ENCODE data around the gene AAMP.

Gene AAMP

DNA sequence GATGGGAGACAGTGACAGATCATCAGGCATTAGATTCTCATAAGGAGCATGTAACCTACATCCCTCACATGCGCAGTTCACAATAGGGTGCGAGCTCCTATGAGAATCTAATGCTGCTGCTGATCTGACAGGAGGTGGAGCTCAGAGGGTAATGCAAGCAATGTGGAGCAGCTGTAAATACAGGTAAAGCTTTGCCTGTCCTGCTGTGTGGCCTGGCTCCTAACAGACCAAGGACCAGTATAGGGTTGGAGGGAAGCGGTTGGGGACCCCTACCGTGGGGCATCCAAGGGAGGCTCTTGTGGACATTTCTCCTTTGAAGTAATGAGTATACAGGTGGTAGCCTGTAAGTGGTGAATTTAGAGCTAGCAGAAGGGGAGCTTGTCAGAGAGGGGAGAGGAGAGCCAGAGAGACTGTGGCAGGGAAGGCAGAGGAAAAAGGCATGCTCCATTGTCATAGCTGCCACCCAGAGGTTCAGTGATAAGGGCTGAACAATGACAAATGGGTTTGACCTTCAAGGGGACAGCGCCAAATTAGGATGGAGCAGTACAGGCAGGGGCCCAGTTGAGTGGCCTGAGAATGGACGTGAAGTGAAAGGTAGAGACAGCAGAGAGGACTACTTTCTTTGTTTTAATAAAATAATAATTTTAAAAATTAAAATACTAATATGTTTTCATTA lies 37.6 kb upstream of the AAMP start:
- Histone ChIP-seq H3K4me1 (ENCODE audit: low read length) (no peaks in the 10 kb centered on the region), H3K36me3 (replicated peaks; ENCODE audit: insufficient read depth, low read length) (no peaks in the 10 kb centered on the region), H3F3A (ENCODE audit: insufficient read depth, low read length) (no peaks in the 10 kb centered on the region), H3K9me2 (replicated peaks; ENCODE audit: insufficient read depth, low read length) (no peaks in the 10 kb centered on the region), H3K4me2 (ENCODE audit: low read depth, low read length) (no peak overlapping the region), H3K27me3 (replicated peaks; ENCODE audit: insufficient read depth, low read length) (no peaks in the 10 kb centered on the region), H3K9ac (ENCODE audit: low read length) (no peak overlapping the region), H2AFZ (ENCODE audit: low read length) (no peak overlapping the region), H3K79me2 (ENCODE audit: low read length) (no peaks in the 10 kb centered on the region), H3K4me3 (ENCODE audit: low read length) (no peak overlapping the region), H3K9me3 (replicated peaks; ENCODE audit: insufficient read depth, low read length) (no peaks in the 10 kb centered on the region), H4K20me1 (ENCODE audit: insufficient read depth, low read length) (no peaks in the 10 kb centered on the region), H3K27ac (ENCODE audit: low read length) (no peak overlapping the region)
- TF ChIP-seq EZH2phosphoT487 (IDR thresholded peaks at IDR 0.05; ENCODE audit: low read length), result no peak
- no peak for TF ChIP-seq EZH2 (optimal IDR thresholded peaks at IDR 0.05; ENCODE audit: low read depth, low read length)
- TF ChIP-seq, protein P1, sequence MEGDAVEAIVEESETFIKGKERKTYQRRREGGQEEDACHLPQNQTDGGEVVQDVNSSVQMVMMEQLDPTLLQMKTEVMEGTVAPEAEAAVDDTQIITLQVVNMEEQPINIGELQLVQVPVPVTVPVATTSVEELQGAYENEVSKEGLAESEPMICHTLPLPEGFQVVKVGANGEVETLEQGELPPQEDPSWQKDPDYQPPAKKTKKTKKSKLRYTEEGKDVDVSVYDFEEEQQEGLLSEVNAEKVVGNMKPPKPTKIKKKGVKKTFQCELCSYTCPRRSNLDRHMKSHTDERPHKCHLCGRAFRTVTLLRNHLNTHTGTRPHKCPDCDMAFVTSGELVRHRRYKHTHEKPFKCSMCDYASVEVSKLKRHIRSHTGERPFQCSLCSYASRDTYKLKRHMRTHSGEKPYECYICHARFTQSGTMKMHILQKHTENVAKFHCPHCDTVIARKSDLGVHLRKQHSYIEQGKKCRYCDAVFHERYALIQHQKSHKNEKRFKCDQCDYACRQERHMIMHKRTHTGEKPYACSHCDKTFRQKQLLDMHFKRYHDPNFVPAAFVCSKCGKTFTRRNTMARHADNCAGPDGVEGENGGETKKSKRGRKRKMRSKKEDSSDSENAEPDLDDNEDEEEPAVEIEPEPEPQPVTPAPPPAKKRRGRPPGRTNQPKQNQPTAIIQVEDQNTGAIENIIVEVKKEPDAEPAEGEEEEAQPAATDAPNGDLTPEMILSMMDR (IDR thresholded peaks at IDR 0.05; ENCODE audit: low read length), result no peak
- DNase-seq, result no peak

DNA sequence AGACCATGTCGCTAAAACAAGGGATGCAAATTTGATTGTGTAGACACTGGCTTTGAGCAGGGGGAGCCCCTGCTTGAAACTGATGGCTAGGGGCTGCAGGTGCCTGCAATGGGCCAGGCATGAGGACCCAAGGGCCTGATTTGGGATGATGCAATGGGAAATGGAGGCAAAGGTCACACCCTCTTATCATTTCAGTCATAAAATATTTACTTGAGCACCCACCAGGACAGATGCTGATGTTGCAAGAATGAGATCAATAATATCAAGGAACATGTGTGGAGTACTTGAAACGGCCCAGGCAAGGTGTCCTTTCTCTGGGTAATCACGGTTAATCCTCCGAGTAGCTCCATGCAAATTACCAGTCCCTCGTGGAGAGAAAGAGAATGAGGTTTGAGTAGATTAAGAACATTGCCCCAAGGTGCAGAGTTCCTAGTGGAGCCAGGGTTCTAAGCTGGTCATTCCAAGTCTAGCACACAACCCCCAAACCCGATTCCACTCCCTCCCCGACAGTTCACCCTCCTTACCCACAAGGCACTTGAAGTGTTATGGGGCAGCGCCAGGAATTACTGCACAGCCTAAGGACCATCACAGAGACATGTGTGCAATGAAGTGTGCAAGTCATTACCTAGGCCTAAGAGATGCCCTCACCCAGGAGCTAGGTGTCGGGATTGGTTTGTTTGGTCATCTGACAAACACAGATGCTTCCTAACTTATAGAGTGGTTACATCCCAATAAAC lies 36.4 kb upstream of the AAMP start:
- Histone ChIP-seq H3K79me2 (ENCODE audit: low read length) (no peaks in the 10 kb centered on the region), H3K4me3 (ENCODE audit: low read length) (no peak overlapping the region), H3K4me2 (ENCODE audit: low read depth, low read length) (no peak overlapping the region), H3K4me1 (ENCODE audit: low read length) (no peaks in the 10 kb centered on the region), H3K9me3 (replicated peaks; ENCODE audit: insufficient read depth, low read length) (no peaks in the 10 kb centered on the region), H3F3A (ENCODE audit: insufficient read depth, low read length) (no peaks in the 10 kb centered on the region), H3K36me3 (replicated peaks; ENCODE audit: insufficient read depth, low read length) (no peaks in the 10 kb centered on the region), H3K27ac (ENCODE audit: low read length) (no peak overlapping the region), H3K9ac (ENCODE audit: low read length) (no peak overlapping the region), H2AFZ (ENCODE audit: low read length) (no peak overlapping the region), H3K9me2 (replicated peaks; ENCODE audit: insufficient read depth, low read length) (no peaks in the 10 kb centered on the region), H4K20me1 (ENCODE audit: insufficient read depth, low read length) (no peaks in the 10 kb centered on the region), H3K27me3 (replicated peaks; ENCODE audit: insufficient read depth, low read length) (no peaks in the 10 kb centered on the region)
- no peak for DNase-seq
- TF ChIP-seq EZH2 (optimal IDR thresholded peaks at IDR 0.05; ENCODE audit: low read depth, low read length), result no peak
- no peak for TF ChIP-seq EZH2phosphoT487 (IDR thresholded peaks at IDR 0.05; ENCODE audit: low read length)
- TF ChIP-seq, protein P1 (IDR thresholded peaks at IDR 0.05; ENCODE audit: low read length), result no peak

DNA sequence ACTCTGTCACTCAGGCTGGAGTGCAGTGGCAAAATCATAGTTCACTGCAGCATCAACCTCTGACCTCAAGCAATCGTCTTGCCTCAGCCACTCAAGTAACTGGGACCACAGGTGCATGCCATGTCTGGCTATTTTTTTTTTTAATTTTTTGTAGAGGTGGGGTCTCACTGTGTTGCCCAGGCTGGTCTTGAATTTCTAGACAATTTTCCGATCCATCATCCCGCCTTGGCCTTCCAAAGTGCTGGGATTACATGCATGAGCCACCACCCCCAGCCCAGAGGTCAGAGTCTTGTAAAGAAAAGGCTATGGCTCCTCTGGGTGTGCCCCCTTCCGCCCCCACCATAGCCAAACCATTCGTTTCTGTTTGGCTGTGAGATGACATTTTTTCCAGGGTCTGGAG lies 35.4 kb upstream of the AAMP start:
- H3K4me1 ChIP-seq (ENCODE audit: low read length), result no peaks in the 10 kb centered on the region
- no peak overlapping the region for H2AFZ ChIP-seq (ENCODE audit: low read length)
- no peaks in the 10 kb centered on the region for H3K9me2 ChIP-seq (replicated peaks; ENCODE audit: insufficient read depth, low read length)
- DNase-seq, result no peak
- no peaks in the 10 kb centered on the region for H3K36me3 ChIP-seq (replicated peaks; ENCODE audit: insufficient read depth, low read length)
- no peak overlapping the region for H3K27ac ChIP-seq (ENCODE audit: low read length)
- no peaks in the 10 kb centered on the region for H3K27me3 ChIP-seq (replicated peaks; ENCODE audit: insufficient read depth, low read length)
- no peak overlapping the region for H3K4me3 ChIP-seq (ENCODE audit: low read length)
- TF ChIP-seq EZH2 (optimal IDR thresholded peaks at IDR 0.05; ENCODE audit: low read depth, low read length) (no peak), EZH2phosphoT487 (IDR thresholded peaks at IDR 0.05; ENCODE audit: low read length) (no peak)
- TF ChIP-seq, protein P1 (IDR thresholded peaks at IDR 0.05; ENCODE audit: low read length), result no peak
- no peaks in the 10 kb centered on the region for H4K20me1 ChIP-seq (ENCODE audit: insufficient read depth, low read length)
- no peaks in the 10 kb centered on the region for H3K79me2 ChIP-seq (ENCODE audit: low read length)
- no peaks in the 10 kb centered on the region for H3F3A ChIP-seq (ENCODE audit: insufficient read depth, low read length)
- H3K4me2 ChIP-seq (ENCODE audit: low read depth, low read length), result no peak overlapping the region
- H3K9me3 ChIP-seq (replicated peaks; ENCODE audit: insufficient read depth, low read length), result no peaks in the 10 kb centered on the region
- H3K9ac ChIP-seq (ENCODE audit: low read length), result no peak overlapping the region
